Measurements from ENCODE around the gene ANXA8L1.
A peak's percentile ranks its signal among the peaks of the same experiment; 100 is the strongest.
"Not testable (repeated sequence)": the region's sequence is repeated elsewhere in the genome, so short reads cannot be mapped to it uniquely, and the experiment has no call there.

The ANXA8L1 gene

GRCh38 chr10:46396441-46397279, 21.1 kb downstream of the ANXA8L1 start:
- not testable (repeated sequence) for H3K36me3 ChIP-seq; H3K9me3 ChIP-seq (ENCODE audit: severe bottlenecking); H3K27me3 ChIP-seq (ENCODE audit: insufficient read depth, low read depth, severe bottlenecking); H3K4me3 ChIP-seq (ENCODE audit: low read depth, low read length); H3K27ac ChIP-seq
- DNase-seq, result peak; percentile 73

GRCh38 chr10:46397767-46398166, 22.2 kb downstream of the ANXA8L1 start:
- not testable (repeated sequence) for H3K4me3 ChIP-seq (ENCODE audit: low read depth, low read length)

DNA sequence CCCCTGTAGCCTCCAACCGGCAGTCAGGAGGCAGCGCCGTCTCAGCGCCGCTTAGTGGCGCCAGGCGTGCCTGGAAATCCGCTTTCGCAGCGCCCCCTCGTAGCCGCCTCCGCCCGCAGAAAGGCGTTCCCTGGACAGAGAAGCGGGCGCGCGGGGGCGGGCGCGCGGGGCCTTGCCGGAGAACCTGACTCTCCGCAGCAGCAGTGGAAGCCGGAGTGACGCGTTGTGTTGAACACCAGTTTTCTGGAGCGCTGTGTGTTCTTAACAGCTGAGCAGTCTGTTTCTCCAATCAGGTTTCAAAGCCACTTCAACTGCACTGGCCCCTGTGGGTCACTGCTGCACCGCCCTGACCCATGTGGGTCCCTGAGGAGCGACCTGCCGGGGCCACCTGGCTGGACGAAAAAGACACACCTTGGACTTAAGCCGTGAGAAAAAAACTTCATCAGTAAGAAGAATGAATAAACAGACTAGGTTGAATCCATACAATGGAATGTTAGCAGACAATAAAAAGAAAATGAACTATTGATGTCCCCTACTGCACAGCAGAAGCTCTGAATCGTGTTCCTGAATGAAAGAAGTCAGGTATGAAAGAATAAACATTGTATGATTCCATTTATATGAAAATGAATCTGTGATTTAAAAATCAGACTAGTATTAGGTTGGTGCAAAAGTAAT, 22.8 kb downstream of the ANXA8L1 start:
- H3K36me3 ChIP-seq; H3K27ac ChIP-seq; H3K9me3 ChIP-seq (ENCODE audit: severe bottlenecking); H3K27me3 ChIP-seq (ENCODE audit: insufficient read depth, low read depth, severe bottlenecking): not testable (repeated sequence)
- DNase-seq, result peak; percentile 27
- H3K4me3 ChIP-seq (ENCODE audit: low read depth, low read length), result peak overlapping the region; percentile 41

More at GRCh38 chr10:46397767-46398166, 22.2 kb downstream of the ANXA8L1 start:
- H3K27me3 ChIP-seq (ENCODE audit: insufficient read depth, low read depth, severe bottlenecking); H3K27ac ChIP-seq; H3K9me3 ChIP-seq (ENCODE audit: severe bottlenecking); DNase-seq; H3K36me3 ChIP-seq: not testable (repeated sequence)

DNA sequence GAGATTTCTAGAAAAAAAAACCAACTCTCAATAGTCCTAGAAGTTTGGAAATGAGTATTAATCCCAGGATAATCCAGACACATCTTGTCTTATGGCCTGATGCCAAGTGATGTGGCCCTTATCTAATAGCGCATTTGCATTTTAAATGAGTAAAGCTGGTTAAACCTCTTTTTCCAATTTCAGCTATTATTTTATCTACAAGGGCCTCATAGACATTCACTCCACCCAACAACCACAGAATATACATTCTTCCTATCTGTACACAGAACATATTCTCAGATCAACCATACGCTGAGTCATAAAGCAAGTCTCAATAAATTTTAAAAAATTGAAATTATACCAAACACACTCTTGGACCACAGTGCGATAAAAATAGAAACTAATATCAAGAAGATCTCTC, 34.0 kb downstream of the ANXA8L1 start:
- H3K27ac ChIP-seq; H3K27me3 ChIP-seq (ENCODE audit: insufficient read depth, low read depth, severe bottlenecking); H3K36me3 ChIP-seq; H3K9me3 ChIP-seq (ENCODE audit: severe bottlenecking); DNase-seq; H3K4me3 ChIP-seq (ENCODE audit: low read depth, low read length): not testable (repeated sequence)

DNA sequence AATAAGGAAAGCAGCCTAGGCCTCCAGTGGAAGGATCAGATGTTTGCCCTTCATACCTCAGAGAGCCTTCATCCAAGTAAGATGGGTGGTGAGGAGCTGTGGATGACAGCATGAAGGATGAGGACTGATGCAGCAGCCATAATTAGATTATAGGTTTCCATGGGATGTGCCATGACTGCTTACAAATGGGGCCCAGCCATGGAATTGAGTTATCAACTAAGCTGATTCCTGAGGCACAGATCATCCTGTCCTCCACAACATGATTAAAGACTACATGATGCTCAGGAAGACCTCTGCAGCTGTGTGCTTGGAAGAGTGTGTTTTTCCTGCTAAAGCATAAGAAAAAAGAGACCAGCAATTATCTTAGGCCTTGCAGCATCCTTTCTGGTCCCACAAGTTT, 35.5 kb downstream of the ANXA8L1 start:
- H3K36me3 ChIP-seq; H3K4me3 ChIP-seq (ENCODE audit: low read depth, low read length); H3K27ac ChIP-seq; H3K27me3 ChIP-seq (ENCODE audit: insufficient read depth, low read depth, severe bottlenecking); H3K9me3 ChIP-seq (ENCODE audit: severe bottlenecking); DNase-seq: not testable (repeated sequence)

- not testable (repeated sequence) for H3K4me3 ChIP-seq (ENCODE audit: low read depth, low read length); DNase-seq; H3K27ac ChIP-seq; H3K9me3 ChIP-seq (ENCODE audit: severe bottlenecking); H3K27me3 ChIP-seq (ENCODE audit: insufficient read depth, low read depth, severe bottlenecking); H3K36me3 ChIP-seq
Observed at GRCh38 chr10:46412665-46413064, 37.1 kb downstream of the ANXA8L1 start.

- H3K27me3 ChIP-seq (ENCODE audit: insufficient read depth, low read depth, severe bottlenecking); H3K36me3 ChIP-seq; H3K27ac ChIP-seq; H3K9me3 ChIP-seq (ENCODE audit: severe bottlenecking); H3K4me3 ChIP-seq (ENCODE audit: low read depth, low read length); DNase-seq: not testable (repeated sequence)
Observed at GRCh38 chr10:46415291-46415690, 39.7 kb downstream of the ANXA8L1 start.

DNA sequence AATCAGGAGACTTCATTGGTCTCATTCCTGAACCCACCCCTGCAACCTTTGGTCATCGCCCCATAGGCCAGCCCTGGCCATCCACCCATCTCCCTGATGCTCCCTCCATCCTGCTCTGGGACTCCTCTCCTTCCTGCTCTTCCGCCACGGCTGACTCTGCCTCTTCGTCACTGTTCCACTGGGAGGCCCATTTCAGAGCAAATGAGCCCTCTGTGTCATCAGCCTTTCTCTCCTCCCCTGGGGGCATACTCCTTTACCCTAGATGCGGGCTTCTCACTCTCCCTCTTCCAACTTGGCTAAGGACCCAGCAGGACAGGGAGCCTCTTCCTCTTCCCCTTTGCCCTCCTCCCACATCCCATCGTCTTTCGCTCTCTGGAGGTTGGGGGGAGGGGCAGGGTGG, 42.7 kb downstream of the ANXA8L1 start:
- not testable (repeated sequence) for H3K27ac ChIP-seq; DNase-seq; H3K4me3 ChIP-seq (ENCODE audit: low read depth, low read length); H3K27me3 ChIP-seq (ENCODE audit: insufficient read depth, low read depth, severe bottlenecking); H3K36me3 ChIP-seq; H3K9me3 ChIP-seq (ENCODE audit: severe bottlenecking)

DNA sequence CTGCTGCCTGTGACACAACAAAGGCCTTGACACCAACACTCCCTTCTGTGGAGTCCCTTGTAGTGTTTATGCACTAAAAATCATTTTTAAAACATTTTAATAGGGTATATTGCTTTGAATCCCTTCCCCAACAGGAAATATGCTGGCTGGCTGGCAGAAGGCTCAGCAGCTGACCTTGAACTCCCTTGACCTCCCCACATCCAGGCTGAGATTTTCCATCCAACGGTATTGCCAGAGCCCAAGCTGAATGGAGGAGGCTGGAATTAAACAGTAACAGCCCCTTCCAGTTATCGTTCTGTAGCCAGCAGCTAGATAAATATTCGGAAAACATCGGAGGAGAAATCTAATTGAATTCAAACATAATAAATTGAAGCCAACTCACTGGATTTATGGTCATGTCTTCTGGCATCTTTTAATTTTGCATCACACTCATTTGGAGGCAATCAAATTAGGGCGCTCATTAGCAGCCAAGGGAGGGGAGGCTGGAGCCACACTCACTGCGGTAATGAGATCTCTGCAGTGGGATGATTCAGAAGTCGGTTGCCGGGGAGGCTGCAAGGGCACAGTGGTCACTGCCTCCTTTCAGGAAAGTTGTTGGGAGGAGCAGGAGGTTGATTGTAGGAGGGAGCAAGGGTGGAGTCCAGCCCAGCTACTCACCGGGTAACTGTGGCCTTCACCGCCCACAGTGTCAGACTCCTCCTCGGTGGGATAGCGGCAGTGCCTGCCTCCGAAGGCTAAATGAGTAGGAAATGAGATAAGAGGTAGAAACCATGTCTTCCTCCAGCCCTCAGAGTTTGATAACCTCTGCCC, 44.2 kb downstream of the ANXA8L1 start:
- not testable (repeated sequence) for H3K9me3 ChIP-seq (ENCODE audit: severe bottlenecking); H3K27me3 ChIP-seq (ENCODE audit: insufficient read depth, low read depth, severe bottlenecking); H3K36me3 ChIP-seq; H3K27ac ChIP-seq; DNase-seq; H3K4me3 ChIP-seq (ENCODE audit: low read depth, low read length)

DNA sequence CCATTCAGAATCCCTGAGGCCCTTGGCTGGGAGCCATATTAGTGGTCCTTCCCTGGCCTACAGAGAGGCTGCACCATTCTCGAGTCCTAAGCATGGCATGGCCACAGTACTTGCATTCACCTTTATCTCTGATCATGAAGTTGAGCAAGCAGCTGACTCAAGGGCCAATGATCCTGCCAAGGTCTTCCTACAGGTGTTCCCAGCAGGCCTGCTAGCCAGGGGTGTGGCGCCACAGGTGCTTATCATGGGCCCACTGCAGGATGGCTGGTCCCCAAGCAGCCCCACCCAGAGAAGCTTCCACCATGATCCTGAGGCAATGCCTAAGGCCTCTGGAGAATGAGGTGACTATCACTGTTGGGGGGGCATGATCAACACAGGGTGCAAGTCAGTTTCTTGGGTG, 48.0 kb downstream of the ANXA8L1 start:
- not testable (repeated sequence) for H3K4me3 ChIP-seq (ENCODE audit: low read depth, low read length); H3K9me3 ChIP-seq (ENCODE audit: severe bottlenecking); DNase-seq; H3K36me3 ChIP-seq; H3K27ac ChIP-seq; H3K27me3 ChIP-seq (ENCODE audit: insufficient read depth, low read depth, severe bottlenecking)

GRCh38 chr10:46440942-46441341, 65.4 kb downstream of the ANXA8L1 start:
- not testable (repeated sequence) for H3K27me3 ChIP-seq (ENCODE audit: insufficient read depth, low read depth, severe bottlenecking); H3K9me3 ChIP-seq (ENCODE audit: severe bottlenecking); H3K4me3 ChIP-seq (ENCODE audit: low read depth, low read length); H3K27ac ChIP-seq; DNase-seq; H3K36me3 ChIP-seq
